ENCODE measurements around the gene NES. TPM values are rescaled to one million over a fixed set of nuclear protein-coding genes. Genes with fewer than 3 reads are reported as not detected.

NES gene
- total and polyA plus RNA-seq, 2 experiments from 2014 or later, result 2.2 to 15.0 TPM

DNA sequence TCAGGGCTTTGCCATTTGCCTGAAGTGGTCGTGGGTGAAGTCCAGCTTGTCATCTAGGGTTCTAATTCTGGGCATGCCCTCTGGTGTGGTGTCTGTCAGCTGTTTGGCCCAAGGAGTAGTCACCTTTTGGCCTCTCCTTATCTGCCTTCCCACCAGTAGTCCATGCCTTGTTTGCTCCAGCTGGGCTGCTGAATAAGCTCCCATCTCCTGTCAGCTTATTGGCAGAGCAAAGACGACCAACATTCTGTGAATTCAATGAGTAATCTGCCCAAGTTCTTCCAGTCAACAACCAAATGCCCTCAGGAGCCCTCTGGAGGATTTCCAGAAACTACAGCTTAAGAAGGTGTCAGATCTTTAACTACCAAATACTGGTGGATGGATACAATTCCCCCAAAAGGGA is 28.3 kb downstream of the NES start:
- H3K79me2 ChIP-seq (ENCODE audit: insufficient read depth), result no peaks in the 10 kb centered on the region
- in situ Hi-C loops (cut with MboI), result no loop called here

GRCh38 chr1:156648496-156648895 is 28.7 kb downstream of the NES start:
- no peak overlapping the region for H3K4me3 ChIP-seq
- no peak for DNase-seq
- peaks cover 53% of the 10 kb centered on the region for H3K27me3 ChIP-seq (replicated peaks; ENCODE audit: insufficient read depth)
- no peak overlapping the region for H2AFZ ChIP-seq
- H3K9me3 ChIP-seq (ENCODE audit: low read depth), result no peaks in the 10 kb centered on the region
- H3K9me2 ChIP-seq (ENCODE audit: insufficient read depth), result no peaks in the 10 kb centered on the region
- H3K79me2 ChIP-seq (ENCODE audit: insufficient read depth), result no peaks in the 10 kb centered on the region
- H3K27ac ChIP-seq, result no peak overlapping the region
- H3K36me3 ChIP-seq (ENCODE audit: low read depth), result no peaks in the 10 kb centered on the region
- TF ChIP-seq EZH2phosphoT487 (IDR thresholded peaks at IDR 0.05; ENCODE audit: insufficient read depth, low read depth) (no peak), EZH2 (IDR thresholded peaks at IDR 0.05; ENCODE audit: insufficient read depth, poor library complexity, severe bottlenecking) (no peak)
- H3K4me1 ChIP-seq (ENCODE audit: insufficient read depth), result no peaks in the 10 kb centered on the region
- in situ Hi-C loops (cut with MboI), result no loop called here
- 51 to 59% methylated on average over 10 of the region's 10 CpGs for WGBS, 2 experiments (ENCODE audit: low coverage in 1 of 2, low lambda C conversion rate in 2 of 2, missing lambda C conversion rate in 2 of 2)
- no peaks in the 10 kb centered on the region for H4K20me1 ChIP-seq (ENCODE audit: insufficient read depth)
- H3K4me2 ChIP-seq (ENCODE audit: unreplicated experiment), result no peak overlapping the region
- no peaks in the 10 kb centered on the region for H3F3A ChIP-seq (ENCODE audit: insufficient read depth)
- no peak overlapping the region for H3K9ac ChIP-seq

More for the DNA sequence above, 28.3 kb downstream of the NES start:
- H3F3A ChIP-seq (ENCODE audit: insufficient read depth), result no peaks in the 10 kb centered on the region
- no peak for DNase-seq
- no peaks in the 10 kb centered on the region for H3K36me3 ChIP-seq (ENCODE audit: low read depth)
- H3K4me2 ChIP-seq (ENCODE audit: unreplicated experiment), result no peak overlapping the region
- H3K4me1 ChIP-seq (ENCODE audit: insufficient read depth), result no peaks in the 10 kb centered on the region
- peaks cover 53% of the 10 kb centered on the region for H3K27me3 ChIP-seq (replicated peaks; ENCODE audit: insufficient read depth)
- H2AFZ ChIP-seq, result no peak overlapping the region
- H3K9ac ChIP-seq, result no peak overlapping the region
- no peaks in the 10 kb centered on the region for H3K9me2 ChIP-seq (ENCODE audit: insufficient read depth)
- no peaks in the 10 kb centered on the region for H3K9me3 ChIP-seq (ENCODE audit: low read depth)
- H4K20me1 ChIP-seq (ENCODE audit: insufficient read depth), result no peaks in the 10 kb centered on the region
- H3K4me3 ChIP-seq, result no peak overlapping the region
- H3K27ac ChIP-seq, result no peak overlapping the region
- 11 to 15% methylated on average over 2 of the region's 2 CpGs for WGBS, 2 experiments (ENCODE audit: low coverage in 1 of 2, low lambda C conversion rate in 2 of 2, missing lambda C conversion rate in 2 of 2)
- TF ChIP-seq EZH2phosphoT487 (IDR thresholded peaks at IDR 0.05; ENCODE audit: insufficient read depth, low read depth) (no peak), EZH2 (IDR thresholded peaks at IDR 0.05; ENCODE audit: insufficient read depth, poor library complexity, severe bottlenecking) (no peak)

DNA sequence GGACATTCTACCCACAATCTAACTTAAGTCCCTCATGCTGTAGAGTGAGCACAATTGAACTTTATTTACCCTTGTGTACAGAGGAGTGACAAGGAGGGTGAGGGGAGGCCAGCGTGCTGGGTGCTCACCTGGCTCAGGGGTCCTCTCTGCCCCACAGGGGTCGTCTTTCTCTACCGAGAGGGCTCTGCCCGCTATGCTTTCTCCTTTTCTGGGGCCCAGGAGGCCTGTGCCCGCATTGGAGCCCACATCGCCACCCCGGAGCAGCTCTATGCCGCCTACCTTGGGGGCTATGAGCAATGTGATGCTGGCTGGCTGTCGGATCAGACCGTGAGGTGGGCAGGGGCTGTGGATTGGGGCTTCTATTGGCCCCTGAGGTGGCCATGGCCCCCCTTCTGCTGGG is 29.9 kb downstream of the NES start:
- no peaks in the 10 kb centered on the region for H3F3A ChIP-seq (ENCODE audit: insufficient read depth)
- WGBS, 2 experiments (ENCODE audit: low coverage in 1 of 2, low lambda C conversion rate in 2 of 2, missing lambda C conversion rate in 2 of 2), result 66 to 68% methylated on average over 9 to 10 of the region's 10 CpGs
- no peaks in the 10 kb centered on the region for H3K36me3 ChIP-seq (ENCODE audit: low read depth)
- TF ChIP-seq EZH2 (IDR thresholded peaks at IDR 0.05; ENCODE audit: insufficient read depth, poor library complexity, severe bottlenecking) (no peak), EZH2phosphoT487 (IDR thresholded peaks at IDR 0.05; ENCODE audit: insufficient read depth, low read depth) (no peak)
- no peak overlapping the region for H2AFZ ChIP-seq
- no peak overlapping the region for H3K27ac ChIP-seq
- no peaks in the 10 kb centered on the region for H3K79me2 ChIP-seq (ENCODE audit: insufficient read depth)
- no peaks in the 10 kb centered on the region for H3K9me3 ChIP-seq (ENCODE audit: low read depth)
- peaks cover 64% of the 10 kb centered on the region for H3K27me3 ChIP-seq (replicated peaks; ENCODE audit: insufficient read depth)
- in situ Hi-C loops (cut with MboI), result no loop called here
- H3K4me2 ChIP-seq (ENCODE audit: unreplicated experiment), result no peak overlapping the region
- H4K20me1 ChIP-seq (ENCODE audit: insufficient read depth), result no peaks in the 10 kb centered on the region
- H3K4me1 ChIP-seq (ENCODE audit: insufficient read depth), result no peaks in the 10 kb centered on the region
- H3K4me3 ChIP-seq, result no peak overlapping the region
- no peak overlapping the region for H3K9ac ChIP-seq
- DNase-seq, result no peak
- no peaks in the 10 kb centered on the region for H3K9me2 ChIP-seq (ENCODE audit: insufficient read depth)

DNA sequence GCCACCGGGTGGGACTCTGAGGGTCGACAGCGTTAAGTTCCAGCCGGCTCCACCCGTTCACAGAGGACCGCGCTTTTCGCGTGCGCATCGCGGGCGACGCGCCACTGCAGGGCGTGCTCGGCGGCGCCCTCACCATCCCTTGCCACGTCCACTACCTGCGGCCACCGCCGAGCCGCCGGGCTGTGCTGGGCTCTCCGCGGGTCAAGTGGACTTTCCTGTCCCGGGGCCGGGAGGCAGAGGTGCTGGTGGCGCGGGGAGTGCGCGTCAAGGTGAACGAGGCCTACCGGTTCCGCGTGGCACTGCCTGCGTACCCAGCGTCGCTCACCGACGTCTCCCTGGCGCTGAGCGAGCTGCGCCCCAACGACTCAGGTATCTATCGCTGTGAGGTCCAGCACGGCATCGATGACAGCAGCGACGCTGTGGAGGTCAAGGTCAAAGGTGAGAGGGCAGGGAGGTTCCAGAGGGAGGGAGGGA is 30.4 kb downstream of the NES start:
- Histone ChIP-seq H3F3A (ENCODE audit: insufficient read depth) (no peaks in the 10 kb centered on the region), H2AFZ (no peak overlapping the region), H3K4me3 (no peak overlapping the region), H3K4me1 (ENCODE audit: insufficient read depth) (no peaks in the 10 kb centered on the region), H3K79me2 (ENCODE audit: insufficient read depth) (no peaks in the 10 kb centered on the region), H3K27ac (no peak overlapping the region), H3K9ac (no peak overlapping the region), H3K27me3 (replicated peaks; ENCODE audit: insufficient read depth) (peaks cover 69% of the 10 kb centered on the region), H3K4me2 (ENCODE audit: unreplicated experiment) (no peak overlapping the region), H3K36me3 (ENCODE audit: low read depth) (no peaks in the 10 kb centered on the region), H3K9me3 (ENCODE audit: low read depth) (no peaks in the 10 kb centered on the region), H3K9me2 (ENCODE audit: insufficient read depth) (no peaks in the 10 kb centered on the region), H4K20me1 (ENCODE audit: insufficient read depth) (no peaks in the 10 kb centered on the region)
- no peak for DNase-seq
- in situ Hi-C loops (cut with MboI), result no loop called here
- TF ChIP-seq EZH2 (IDR thresholded peaks at IDR 0.05; ENCODE audit: insufficient read depth, poor library complexity, severe bottlenecking), result no peak
- WGBS, 2 experiments (ENCODE audit: low coverage in 1 of 2, low lambda C conversion rate in 2 of 2, missing lambda C conversion rate in 2 of 2), result 11 to 12% methylated on average over 33 to 51 of the region's 51 CpGs

DNA sequence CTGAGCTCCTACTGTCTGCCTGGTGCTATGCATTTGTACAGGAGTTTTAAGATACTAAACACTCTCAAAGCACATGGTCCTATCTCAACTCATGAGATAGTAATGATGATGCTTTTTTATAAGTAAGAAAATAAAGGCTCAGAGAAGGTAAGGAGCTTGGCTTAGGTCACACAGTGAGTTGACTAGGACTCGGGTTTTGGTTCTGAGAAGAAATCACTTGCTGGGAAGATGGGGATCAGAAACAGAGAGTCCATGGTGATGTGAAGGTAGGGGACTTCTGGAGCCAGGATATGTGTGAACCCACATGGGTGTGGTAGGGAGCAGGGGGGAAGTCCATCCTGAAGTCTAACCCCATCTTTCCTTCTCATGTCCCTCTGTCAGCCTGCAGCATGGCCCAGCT is 31.5 kb downstream of the NES start:
- peaks cover 80% of the 10 kb centered on the region for H3K27me3 ChIP-seq (replicated peaks; ENCODE audit: insufficient read depth)
- no peak overlapping the region for H2AFZ ChIP-seq
- TF ChIP-seq EZH2phosphoT487 (IDR thresholded peaks at IDR 0.05; ENCODE audit: insufficient read depth, low read depth) (no peak), EZH2 (IDR thresholded peaks at IDR 0.05; ENCODE audit: insufficient read depth, poor library complexity, severe bottlenecking) (no peak)
- DNase-seq, result no peak
- no peaks in the 10 kb centered on the region for H3K4me1 ChIP-seq (ENCODE audit: insufficient read depth)
- no peaks in the 10 kb centered on the region for H3K9me2 ChIP-seq (ENCODE audit: insufficient read depth)
- whole genome bisulfite sequencing, 2 experiments (ENCODE audit: low coverage in 1 of 2, low lambda C conversion rate in 2 of 2, missing lambda C conversion rate in 2 of 2), result 59 to 70% methylated on average over 1 of the region's 1 CpG
- no peaks in the 10 kb centered on the region for H3K36me3 ChIP-seq (ENCODE audit: low read depth)
- H4K20me1 ChIP-seq (ENCODE audit: insufficient read depth), result no peaks in the 10 kb centered on the region
- no peak overlapping the region for H3K9ac ChIP-seq
- H3K27ac ChIP-seq, result no peak overlapping the region
- H3K9me3 ChIP-seq (ENCODE audit: low read depth), result no peaks in the 10 kb centered on the region
- H3K79me2 ChIP-seq (ENCODE audit: insufficient read depth), result no peaks in the 10 kb centered on the region
- no peak overlapping the region for H3K4me3 ChIP-seq
- in situ Hi-C loops (cut with MboI), result no loop called here
- H3F3A ChIP-seq (ENCODE audit: insufficient read depth), result no peaks in the 10 kb centered on the region
- H3K4me2 ChIP-seq (ENCODE audit: unreplicated experiment), result no peak overlapping the region
